Left ventricle myocardium inferior (tissue), 1 donor: ENCODE results near the gene SLC25A19. TPM values are rescaled to one million over a fixed set of nuclear protein-coding genes. Genes with fewer than 3 reads are reported as not detected.

Experiments
- DNase-seq: peaks from one replicate; pipeline ENCODE4 v3.0.0-alpha.2; 2020
- H3K27ac ChIP-seq: fragments of 200-600 bp; replicated peaks from 2 replicates; pipeline ENCODE4 v1.8.0; 2021
- H3K27me3 ChIP-seq: fragments of 200-600 bp; 2 replicates; pipeline ENCODE4 v1.8.0; 2021; ENCODE audit warnings: low read depth
- H3K36me3 ChIP-seq: fragments of 200-600 bp; 2 replicates; pipeline ENCODE4 v1.8.0; 2021
- H3K4me1 ChIP-seq: fragments of 200-600 bp; 2 replicates; pipeline ENCODE4 v1.8.0; 2021
- H3K4me3 ChIP-seq: fragments of 200-600 bp; 2 replicates; pipeline ENCODE4 v1.8.0; 2021; ENCODE audit warnings: mild to moderate bottlenecking, moderate library complexity
- H3K9me3 ChIP-seq: fragments of 200-600 bp; replicated peaks from 2 replicates; pipeline ENCODE4 v1.8.0; 2021
- intact Hi-C: fragments of 100-400 bp; cut with micrococcal nuclease; formaldehyde crosslinking; loops from one replicate; pipeline ENCODE4 v1.11.0; 2022
- total RNA-seq: library from RNA; stranded (reverse); fragmentation: NEBNext Ultra II Directional; extraction: Animal tissue kit (Norgen Biotek cat#: 25700); gene quantifications from one replicate; pipeline ENCODE4 v1.2.1, GENCODE V29; 2021
- TF ChIP-seq, protein P1 (sequence below): fragments of 200-600 bp; IDR thresholded peaks from 2 replicates; pipeline ENCODE4 v1.8.0; 2021; ENCODE audit warnings: antibody characterized with exemption, mild to moderate bottlenecking, borderline replicate concordance
- donor health status: DM: no; HTN: yes; CAD: no; lungs with severe emphysema.

The SLC25A19 gene
- total RNA-seq, 1 donor from 2014 or later, result 16.0 TPM

DNA sequence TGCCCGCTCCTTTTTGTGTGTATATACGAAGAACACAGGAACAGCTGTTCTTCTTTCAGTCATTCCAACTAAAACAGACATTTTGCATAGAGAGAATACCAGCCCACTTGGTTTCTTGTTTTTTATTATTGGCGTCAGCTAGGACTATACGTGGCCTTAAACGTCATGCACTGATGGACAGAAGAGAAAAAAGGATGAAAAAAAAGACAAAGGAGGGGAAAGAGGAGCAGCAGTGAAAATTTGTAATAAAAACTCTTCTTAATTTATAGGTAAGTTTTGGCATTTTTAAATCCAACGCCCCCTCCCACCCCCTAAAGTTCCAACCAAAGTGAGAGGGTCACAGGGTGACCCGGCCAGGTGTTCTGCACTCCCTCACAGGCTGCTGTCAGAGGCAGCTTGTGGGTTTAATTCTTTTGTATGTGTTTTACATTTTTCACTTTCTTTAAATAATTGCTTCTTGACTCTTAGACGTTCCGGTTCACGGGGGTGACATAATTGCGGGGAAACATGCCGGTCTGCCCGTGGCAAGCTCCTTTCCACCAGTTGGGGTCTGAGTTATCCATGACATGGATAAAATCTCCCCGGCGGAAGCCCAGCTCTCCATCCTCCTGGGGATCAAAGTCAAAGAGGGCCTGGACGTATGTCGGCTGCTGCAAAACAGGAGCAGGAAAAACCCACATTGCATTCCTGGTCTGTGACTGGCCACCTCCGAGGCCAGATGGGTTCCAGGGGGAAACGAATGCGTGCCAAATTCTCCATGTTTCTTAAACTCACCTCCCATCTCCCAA is 30.9 kb upstream of the SLC25A19 start:
- Histone ChIP-seq H3K36me3 (peaks cover 40% of the 10 kb centered on the region), H3K4me1 (peaks cover 12% of the 10 kb centered on the region), H3K27ac (no peak overlapping the region), H3K27me3 (no peaks in the 10 kb centered on the region), H3K4me3 (no peak overlapping the region), H3K9me3 (no peaks in the 10 kb centered on the region)
- intact Hi-C loops, result loop anchor here (5.0 kb wide), 1 partner anchor 82 kb away; no protein-coding TSS in a partner anchor
- no peak for DNase-seq
- TF ChIP-seq, protein P1, sequence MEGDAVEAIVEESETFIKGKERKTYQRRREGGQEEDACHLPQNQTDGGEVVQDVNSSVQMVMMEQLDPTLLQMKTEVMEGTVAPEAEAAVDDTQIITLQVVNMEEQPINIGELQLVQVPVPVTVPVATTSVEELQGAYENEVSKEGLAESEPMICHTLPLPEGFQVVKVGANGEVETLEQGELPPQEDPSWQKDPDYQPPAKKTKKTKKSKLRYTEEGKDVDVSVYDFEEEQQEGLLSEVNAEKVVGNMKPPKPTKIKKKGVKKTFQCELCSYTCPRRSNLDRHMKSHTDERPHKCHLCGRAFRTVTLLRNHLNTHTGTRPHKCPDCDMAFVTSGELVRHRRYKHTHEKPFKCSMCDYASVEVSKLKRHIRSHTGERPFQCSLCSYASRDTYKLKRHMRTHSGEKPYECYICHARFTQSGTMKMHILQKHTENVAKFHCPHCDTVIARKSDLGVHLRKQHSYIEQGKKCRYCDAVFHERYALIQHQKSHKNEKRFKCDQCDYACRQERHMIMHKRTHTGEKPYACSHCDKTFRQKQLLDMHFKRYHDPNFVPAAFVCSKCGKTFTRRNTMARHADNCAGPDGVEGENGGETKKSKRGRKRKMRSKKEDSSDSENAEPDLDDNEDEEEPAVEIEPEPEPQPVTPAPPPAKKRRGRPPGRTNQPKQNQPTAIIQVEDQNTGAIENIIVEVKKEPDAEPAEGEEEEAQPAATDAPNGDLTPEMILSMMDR, result no peak

DNA sequence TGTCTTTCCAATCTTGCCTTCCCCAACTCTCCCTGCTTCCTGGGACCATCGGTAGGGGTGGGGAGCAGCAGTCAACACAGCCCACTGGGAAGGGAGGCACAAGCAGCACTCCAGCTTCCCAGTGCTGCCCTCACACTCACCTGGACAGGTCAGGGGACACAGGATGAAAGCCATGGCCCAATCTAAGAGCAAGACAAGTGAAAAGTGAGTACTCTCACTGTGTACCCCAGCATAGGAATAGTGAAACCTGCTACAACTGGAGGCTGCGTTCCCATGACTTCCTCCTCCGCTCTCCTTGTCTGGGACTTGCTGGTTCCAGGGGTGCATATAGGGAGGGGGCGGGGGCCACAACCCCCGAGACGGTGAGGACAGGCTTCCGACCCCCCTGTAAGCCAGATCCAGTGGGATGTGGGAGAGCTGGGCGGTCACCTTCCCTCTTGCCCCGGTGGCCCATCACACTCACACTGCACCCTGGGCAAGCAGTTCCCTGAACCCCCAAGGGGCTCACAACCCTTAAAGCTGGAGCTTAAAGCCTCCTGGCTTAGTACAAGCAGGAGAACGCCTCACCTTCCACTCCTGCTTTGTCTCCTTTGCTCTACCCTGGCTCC is 29.5 kb upstream of the SLC25A19 start:
- no peak for DNase-seq
- Histone ChIP-seq H3K27me3 (no peaks in the 10 kb centered on the region), H3K9me3 (no peaks in the 10 kb centered on the region), H3K4me3 (no peak overlapping the region), H3K27ac (peak overlapping the region; percentile 3), H3K4me1 (peaks cover 7% of the 10 kb centered on the region), H3K36me3 (peaks cover 40% of the 10 kb centered on the region)
- intact Hi-C loops, result no loop called here
- TF ChIP-seq, protein P1, result no peak

DNA sequence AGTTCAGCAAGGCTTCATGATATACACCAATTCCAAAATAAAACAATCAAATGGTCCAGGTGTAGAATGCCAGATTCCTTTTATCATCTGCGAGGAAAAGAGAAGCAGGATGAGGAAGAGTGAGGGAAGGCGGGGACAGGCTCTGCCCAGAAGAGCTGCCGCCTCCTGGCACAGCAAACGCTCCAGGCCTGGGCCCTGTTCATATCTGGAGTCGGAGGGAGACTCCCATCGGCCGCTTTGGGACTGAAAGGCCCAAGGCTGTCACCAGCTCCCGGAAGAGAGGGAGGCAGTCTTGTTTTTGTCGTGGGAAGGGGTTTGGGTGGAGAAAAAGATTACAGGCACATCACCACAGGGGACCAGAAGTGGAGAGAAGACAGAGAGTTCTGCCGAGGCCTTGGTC is 29.0 kb upstream of the SLC25A19 start:
- H3K27me3 ChIP-seq, result no peaks in the 10 kb centered on the region
- peaks cover 5% of the 10 kb centered on the region for H3K4me1 ChIP-seq
- no peak for DNase-seq
- H3K36me3 ChIP-seq, result peaks cover 40% of the 10 kb centered on the region
- H3K4me3 ChIP-seq, result no peak overlapping the region
- H3K9me3 ChIP-seq, result no peaks in the 10 kb centered on the region
- H3K27ac ChIP-seq, result peak overlapping the region; percentile 3
- intact Hi-C loops, result no loop called here
- TF ChIP-seq, protein P1, result no peak

DNA sequence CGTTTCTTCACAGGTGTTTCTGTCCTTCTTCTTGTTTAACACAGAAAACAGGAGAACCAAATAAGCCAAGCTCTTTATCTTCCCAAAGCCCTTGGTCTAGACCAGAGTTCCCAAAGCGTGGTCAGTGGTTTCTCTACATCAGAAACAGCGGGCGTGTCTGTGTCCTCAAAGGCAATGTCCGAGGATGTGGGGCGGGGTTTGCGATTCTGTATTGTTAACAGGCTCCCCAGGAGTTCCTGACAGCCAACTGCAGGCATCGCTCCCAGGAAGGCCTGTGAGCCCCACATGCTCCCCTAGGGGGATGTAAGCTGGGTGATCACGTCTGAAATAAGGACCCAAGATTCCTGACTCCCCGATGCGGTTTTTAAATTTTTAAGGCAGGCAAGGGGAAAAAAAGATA is 28.4 kb upstream of the SLC25A19 start:
- TF ChIP-seq, protein P1, result no peak
- intact Hi-C loops, result no loop called here
- no peak for DNase-seq
- Histone ChIP-seq H3K4me1 (peaks cover 4% of the 10 kb centered on the region), H3K27ac (peak overlapping the region; percentile 11), H3K9me3 (no peaks in the 10 kb centered on the region), H3K36me3 (peaks cover 40% of the 10 kb centered on the region), H3K27me3 (no peaks in the 10 kb centered on the region), H3K4me3 (no peak overlapping the region)

DNA sequence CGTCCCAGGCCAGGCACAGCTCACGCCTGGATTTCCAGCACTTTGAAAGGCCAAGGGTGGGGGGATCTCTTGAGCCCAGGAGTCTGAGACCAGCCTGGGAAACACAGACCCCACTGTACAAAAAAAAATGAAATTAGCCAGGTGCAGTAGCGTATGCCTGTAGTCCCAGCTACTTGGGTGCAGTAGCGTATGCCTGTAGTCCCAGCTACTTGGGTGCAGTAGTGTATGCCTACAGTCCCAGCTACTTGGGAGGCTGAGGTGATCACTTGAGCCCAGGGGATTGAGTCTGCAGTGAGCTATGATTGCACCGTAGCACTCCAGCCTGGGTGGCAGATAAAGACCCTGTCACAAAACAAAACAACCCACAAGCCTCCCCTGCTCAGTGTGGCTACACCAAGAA is 27.0 kb upstream of the SLC25A19 start:
- peaks cover 32% of the 10 kb centered on the region for H3K36me3 ChIP-seq
- H3K9me3 ChIP-seq, result no peaks in the 10 kb centered on the region
- no peak overlapping the region for H3K4me3 ChIP-seq
- TF ChIP-seq, protein P1, result no peak
- intact Hi-C loops, result no loop called here
- H3K27ac ChIP-seq, result no peak overlapping the region
- no peaks in the 10 kb centered on the region for H3K27me3 ChIP-seq
- peaks cover 4% of the 10 kb centered on the region for H3K4me1 ChIP-seq
- no peak for DNase-seq
